Renal cortical epithelial cell (primary cell): ENCODE results near the gene ERG. TPM values are rescaled to one million over a fixed set of nuclear protein-coding genes. Genes with fewer than 3 reads are reported as not detected.
A peak's percentile ranks its signal among the peaks of the same experiment; 100 is the strongest.

Experiments used
- DNase-seq: peaks from one replicate; pipeline ENCODE4 v3.0.0-alpha.2; 2011; ENCODE audit warnings: low read depth
- total RNA-seq: library from RNA; depleted of rRNA; stranded (reverse); fragments of >200 nt; gene quantifications from 2 replicates; pipeline ENCODE4 v1.2.3, GENCODE V29; 2014

ERG gene
- total RNA-seq, 1 donor from 2014 or later, result 0.15 TPM

- DNase-seq, result no peak
Observed at GRCh38 chr21:38496224-38496623, 2.1 kb downstream of the ERG start.

DNA sequence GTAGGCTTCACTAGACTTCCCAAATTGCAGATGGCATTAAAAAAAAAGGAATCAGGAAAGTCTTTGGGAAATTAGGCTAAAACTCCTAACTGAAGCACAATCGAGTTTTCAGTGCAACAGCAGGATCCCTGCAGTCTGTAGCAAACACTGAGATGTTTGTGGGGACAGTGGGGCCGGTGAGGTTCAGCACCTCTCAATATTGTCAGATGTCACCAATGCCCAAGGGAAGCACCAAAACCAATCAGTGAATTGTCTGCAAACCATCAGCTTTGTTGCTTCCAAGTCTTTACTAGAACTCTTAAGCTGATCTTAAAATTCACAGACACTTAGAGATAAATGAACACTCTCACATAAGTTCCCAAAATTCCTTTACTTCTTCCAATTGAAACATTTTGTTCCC is 2.6 kb downstream of the ERG start:
- DNase-seq, result no peak

- no peak for DNase-seq
Observed at GRCh38 chr21:38495242-38495641, 3.0 kb downstream of the ERG start.

- DNase-seq, result peak; percentile 70
Observed at GRCh38 chr21:38494703-38495102, 3.6 kb downstream of the ERG start.

DNA sequence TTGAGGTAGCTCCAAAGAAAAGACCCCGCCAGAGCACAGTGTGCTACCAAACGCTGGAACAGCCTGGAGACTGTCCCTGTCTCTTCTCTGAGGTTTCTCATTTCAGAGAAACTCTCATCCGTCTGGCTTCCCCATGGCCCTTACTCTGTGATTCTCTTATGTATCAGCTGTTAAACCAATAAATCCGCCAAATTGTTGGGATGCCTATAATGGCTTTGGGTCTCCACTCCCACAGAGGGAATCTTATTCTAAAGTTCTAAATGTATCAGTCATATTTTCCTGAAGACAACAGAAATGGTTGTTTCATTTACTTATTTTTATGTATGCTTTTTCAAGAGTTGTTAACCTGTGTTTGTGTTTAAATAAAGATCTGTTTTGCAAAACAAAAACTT is 4.0 kb downstream of the ERG start:
- no peak for DNase-seq

- DNase-seq, result no peak
Observed at GRCh38 chr21:38493549-38494250, 4.6 kb downstream of the ERG start.

DNA sequence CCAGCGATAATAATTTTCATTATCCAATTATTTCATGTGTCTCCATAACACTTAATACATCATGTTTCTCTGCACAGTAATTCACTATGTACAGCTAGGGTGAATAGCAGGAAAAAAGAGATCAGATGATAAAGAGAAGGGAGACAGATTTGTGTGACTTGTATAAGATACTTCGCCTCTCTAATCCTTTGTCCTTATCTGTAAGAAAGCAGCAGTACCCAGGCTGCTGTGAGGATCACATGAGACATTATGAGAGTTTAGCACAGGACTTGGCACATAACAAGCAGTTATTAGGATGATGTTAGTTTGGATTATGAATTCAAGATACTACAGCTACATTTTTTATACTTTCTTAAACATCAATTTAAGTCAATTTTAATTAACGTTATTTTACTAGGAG is 6.3 kb downstream of the ERG start:
- no peak for DNase-seq

DNA sequence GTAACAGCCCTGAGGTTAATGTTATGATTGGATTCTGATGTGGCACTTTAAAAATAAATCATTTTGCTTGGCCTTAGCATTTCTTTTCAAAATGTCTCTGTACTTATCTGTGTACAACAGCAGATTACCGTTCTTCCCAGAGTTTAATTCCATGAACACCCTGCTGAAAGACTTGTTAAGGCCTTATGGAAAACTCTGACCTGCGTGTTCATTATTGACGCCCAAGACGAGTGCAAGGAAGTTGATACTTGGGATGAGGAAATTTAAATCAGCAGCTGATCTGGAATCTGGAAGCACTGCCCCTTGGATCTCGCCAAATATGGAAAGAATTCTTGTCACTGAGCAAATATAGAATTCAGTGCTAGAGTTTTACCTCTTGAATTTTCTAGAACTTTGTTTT is 6.7 kb downstream of the ERG start:
- DNase-seq, result no peak

- DNase-seq, result no peak
Observed at GRCh38 chr21:38490411-38491020, 7.8 kb downstream of the ERG start.

DNA sequence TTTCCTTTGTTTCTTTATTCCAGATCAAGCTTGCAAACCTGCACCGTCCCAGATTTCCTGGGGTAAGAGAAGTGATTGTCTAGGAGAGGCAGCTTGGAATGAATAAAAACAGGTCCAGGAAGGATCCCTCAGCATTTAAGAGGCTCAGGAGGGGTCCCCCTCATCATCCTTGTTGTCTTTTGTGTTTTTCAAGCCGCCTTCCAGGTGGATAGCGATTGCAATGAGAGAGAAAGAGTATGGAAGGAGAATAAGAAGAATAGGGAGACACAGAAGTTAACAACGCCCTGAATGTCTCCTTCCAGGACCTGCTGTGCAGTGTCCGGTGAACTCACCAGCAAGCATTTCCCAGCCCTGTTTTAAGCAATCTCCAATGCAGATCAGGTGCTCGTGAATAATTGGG is 8.5 kb downstream of the ERG start:
- DNase-seq, result no peak

DNA sequence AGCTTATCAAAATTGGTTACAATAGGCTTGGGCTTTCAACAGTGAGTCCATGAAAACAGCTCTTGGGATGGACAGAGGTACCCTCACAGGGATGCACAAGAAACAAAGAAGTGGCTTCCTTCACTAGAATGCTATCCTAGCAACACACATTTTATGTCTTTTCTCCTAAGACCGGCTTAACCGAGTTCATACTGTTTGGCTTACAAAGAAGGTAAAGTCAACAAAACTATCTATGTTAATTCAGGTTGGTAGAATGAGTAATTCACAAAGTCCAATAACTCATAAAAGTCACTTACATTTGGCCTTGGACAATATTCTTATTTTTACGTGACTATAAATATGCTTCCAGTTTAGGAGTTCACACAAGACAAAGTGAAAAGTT is 9.0 kb downstream of the ERG start:
- no peak for DNase-seq

DNA sequence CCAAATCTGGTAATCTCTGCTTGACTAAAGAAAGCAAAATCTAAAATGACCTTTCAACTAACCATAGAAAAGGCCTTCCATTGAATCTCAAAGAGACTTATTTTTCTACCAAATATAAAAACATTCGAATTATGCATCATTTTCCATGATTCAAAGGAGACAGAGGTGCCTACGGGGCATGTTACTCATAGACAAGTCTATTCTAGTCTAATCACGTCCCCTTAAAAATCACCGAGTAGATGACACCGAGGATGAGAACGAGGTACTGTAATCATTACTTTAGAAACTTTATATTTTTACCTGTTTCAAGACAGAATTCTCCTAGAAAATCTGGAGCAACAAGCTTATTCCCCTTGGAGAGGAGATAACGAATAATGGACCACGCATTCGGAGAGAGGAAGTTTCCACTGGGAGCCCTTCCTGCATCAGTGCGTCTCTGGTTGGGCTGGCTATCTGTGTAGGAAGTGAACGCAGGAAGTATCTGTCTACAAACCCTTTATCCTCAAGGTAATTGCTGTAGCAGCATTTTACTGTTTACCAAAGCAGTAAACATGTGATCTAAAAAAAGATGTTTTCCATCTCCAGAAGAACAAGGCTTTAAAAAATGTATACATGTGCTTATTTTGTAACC is 9.5 kb downstream of the ERG start:
- DNase-seq, result no peak

- peak; percentile 71 for DNase-seq
Observed at GRCh38 chr21:38487901-38488639, 10.2 kb downstream of the ERG start.

- no peak for DNase-seq
Observed at GRCh38 chr21:38486706-38487105, 11.6 kb downstream of the ERG start.

DNA sequence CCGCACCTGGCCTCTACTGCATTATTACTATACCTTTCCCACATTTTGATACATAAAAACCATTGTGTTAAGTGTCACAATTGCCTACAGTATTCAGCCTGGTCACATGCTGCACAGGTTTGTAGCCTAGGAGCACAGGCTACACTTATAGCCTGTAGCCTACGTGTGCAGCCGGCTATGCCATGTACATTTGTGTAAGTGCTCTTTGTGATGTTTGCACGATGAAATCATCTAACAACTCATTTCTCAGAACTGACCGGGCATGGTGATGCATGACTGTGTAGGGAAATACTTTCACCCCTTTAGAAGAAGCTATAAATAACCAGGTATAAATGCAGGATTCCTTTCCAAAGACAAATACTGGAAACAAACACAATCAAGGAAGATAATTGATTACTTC is 12.1 kb downstream of the ERG start:
- peak; percentile 55 for DNase-seq

DNA sequence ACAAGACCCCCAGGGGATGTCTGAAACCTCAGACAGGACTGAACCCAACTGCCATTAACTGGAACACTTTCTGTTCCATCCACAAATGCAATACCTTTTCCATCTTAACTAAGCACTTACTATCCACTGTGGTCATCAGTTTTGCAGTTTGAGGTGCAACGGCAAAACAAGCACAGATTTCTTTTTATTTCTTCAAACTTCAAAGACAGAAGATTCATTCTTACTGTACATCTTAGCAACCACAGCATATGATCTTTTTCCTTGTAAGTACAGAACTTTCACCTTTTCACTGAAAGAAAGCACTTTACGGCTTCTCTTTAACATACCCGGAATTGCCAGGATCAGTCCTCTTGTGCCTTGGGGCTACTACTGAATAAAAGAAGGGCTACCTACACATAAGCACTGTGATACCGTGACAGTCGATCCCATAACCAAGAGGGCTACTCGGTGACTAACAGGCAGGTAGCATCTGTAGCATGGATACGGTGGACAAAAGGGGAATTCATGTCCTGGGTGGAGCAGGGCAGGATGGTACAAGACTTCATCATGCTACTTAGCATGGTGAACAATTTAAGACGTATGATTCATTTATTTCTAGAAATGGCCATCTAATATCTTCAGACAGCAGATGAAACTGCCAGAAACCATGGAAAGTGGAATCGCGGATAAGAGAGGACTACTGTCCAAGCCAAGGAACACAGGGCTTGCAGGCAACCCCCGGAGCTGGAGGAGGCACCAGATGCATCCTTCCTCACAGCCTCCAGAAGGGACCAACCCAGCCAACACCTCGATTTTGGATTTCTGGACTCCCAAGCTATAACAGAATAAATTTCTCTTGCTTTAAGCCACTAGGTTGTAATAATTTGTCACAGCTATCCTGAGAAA is 18.4 kb downstream of the ERG start:
- DNase-seq, result no peak

GRCh38 chr21:38478782-38479181 is 19.5 kb downstream of the ERG start:
- DNase-seq, result no peak

DNA sequence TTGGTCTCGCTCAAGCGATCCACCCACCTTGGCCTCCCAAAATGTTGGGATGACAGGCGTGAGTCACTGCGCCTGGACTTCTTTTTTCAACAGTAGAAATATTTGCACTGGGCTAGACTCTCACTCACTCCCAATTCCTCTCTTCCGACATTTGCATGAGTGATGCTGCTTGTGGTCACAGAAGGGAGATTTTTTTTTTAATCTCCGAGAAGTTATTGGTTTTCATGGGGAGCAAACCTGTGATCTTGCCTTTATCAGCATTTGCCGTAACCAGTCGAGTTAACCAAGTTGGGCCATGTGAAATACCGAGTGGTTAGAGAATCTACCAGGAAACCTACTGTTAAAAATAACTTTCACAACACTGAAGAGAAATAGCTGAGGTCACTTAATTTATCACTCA is 21.1 kb downstream of the ERG start:
- DNase-seq, result no peak

- DNase-seq, result no peak
Observed at GRCh38 chr21:38476385-38476784, 21.9 kb downstream of the ERG start.

- DNase-seq, result no peak
Observed at GRCh38 chr21:38475519-38475918, 22.8 kb downstream of the ERG start.

- no peak for DNase-seq
Observed at GRCh38 chr21:38474796-38475195, 23.5 kb downstream of the ERG start.

DNA sequence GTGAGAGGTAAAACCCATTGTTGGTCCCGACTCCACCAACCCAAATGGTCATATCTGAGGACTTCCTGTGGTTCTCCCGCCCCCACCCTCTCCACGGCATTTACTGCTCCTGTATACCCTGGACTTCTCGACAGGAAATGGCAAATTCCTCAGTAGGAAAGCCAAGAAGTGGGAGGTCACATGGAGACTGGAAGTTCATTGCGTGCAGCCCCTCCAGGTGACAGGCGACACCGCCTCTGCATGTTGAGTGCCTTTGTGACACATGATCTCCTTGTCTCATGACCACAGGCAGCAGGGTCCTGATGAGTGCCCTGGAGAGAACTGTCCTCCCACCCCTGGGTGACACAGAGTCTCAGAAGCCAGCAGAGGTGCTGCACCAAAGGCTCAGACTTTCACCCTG is 24.2 kb downstream of the ERG start:
- no peak for DNase-seq
